SK-N-SH (cell line): ENCODE data around the gene PSMB5. TPM values are rescaled to one million over a fixed set of nuclear protein-coding genes. Genes with fewer than 3 reads are reported as not detected.

ENCODE experiments used
- CTCF ChIA-PET: fragments of 300-600, 350-600 bp; formaldehyde crosslinking; extraction: SDS; loops from one replicate; lab custom pipeline; 2021; lab: Yijun Ruan, JAX
- POLR2A ChIA-PET: fragments of 350-600 bp; sonication (Branson Sonifier 250); formaldehyde crosslinking; extraction: SDS; loops from one replicate; lab custom pipeline; 2020; ENCODE audit warnings: antibody characterized with exemption, inconsistent platforms; lab: Yijun Ruan, JAX
- DNase-seq: peaks from one replicate; pipeline ENCODE4 v3.0.0; 2012
- H2AFZ ChIP-seq: fragments of 200-600 bp; sonication (generic); 2 replicates; pipeline ENCODE4 v1.8.1; 2016; ENCODE audit warnings: antibody characterized with exemption, mild to moderate bottlenecking, low read depth
- H3F3A ChIP-seq: fragments of 200-600 bp; sonication (generic); replicated peaks from 2 replicates; pipeline ENCODE3; 2016; ENCODE audit warnings: antibody characterized with exemption, mild to moderate bottlenecking; ENCODE audit not compliant: insufficient read depth
- H3K27ac ChIP-seq, 2 experiments: fragments of 200-500 bp in 1 of 2; fragments of 200-600 bp in 1 of 2; sonication (Bioruptor generic) in 1 of 2; sonication (generic), shearing (Covaris generic) in 1 of 2; 2 replicates each; pipeline versions ENCODE4 v1.5.1 to v1.6.1; 2014 to 2016; ENCODE audit warnings: low read depth in 2 of 2, inconsistent platforms in 1 of 2, low read length in 1 of 2, mild to moderate bottlenecking in 1 of 2, mixed read lengths in 1 of 2
- H3K27me3 ChIP-seq: fragments of 200-600 bp; sonication (generic), shearing (Covaris generic); 2 replicates; pipeline ENCODE4 v1.6.1; 2016; ENCODE audit warnings: mixed run types; ENCODE audit not compliant: insufficient read depth
- H3K36me3 ChIP-seq, 2 experiments: fragments of 200-500 bp in 1 of 2; fragments of 200-600 bp in 1 of 2; sonication (Bioruptor generic) in 1 of 2; sonication (generic) in 1 of 2; replicated peaks in 1 of 2; 2 replicates each; pipeline versions ENCODE3 to v1.5.1; 2014 to 2016; ENCODE audit warnings: low read length in 1 of 2, mild to moderate bottlenecking in 1 of 2; ENCODE audit not compliant: insufficient read depth in 2 of 2, control insufficient read depth in 1 of 2
- H3K4me1 ChIP-seq, 2 experiments: fragments of 200-500 bp in 1 of 2; fragments of 200-600 bp in 1 of 2; sonication (Bioruptor generic) in 1 of 2; sonication (generic), shearing (Covaris generic) in 1 of 2; 2 replicates each; pipeline versions ENCODE4 v1.5.1 to v1.6.1; 2014 to 2016; ENCODE audit warnings: low read depth in 1 of 2, low read length in 1 of 2, mixed run types in 1 of 2; ENCODE audit not compliant: insufficient read depth in 2 of 2, control insufficient read depth in 1 of 2
- H3K4me2 ChIP-seq: fragments of 200-600 bp; sonication (generic), shearing (Covaris generic); 2 replicates; pipeline ENCODE4 v1.6.1; 2017; ENCODE audit warnings: mixed run types
- H3K4me3 ChIP-seq, 2 experiments: fragments of 200-500 bp in 1 of 2; fragments of 200-600 bp in 1 of 2; sonication (Bioruptor generic) in 1 of 2; sonication (generic), shearing (Covaris generic) in 1 of 2; 2 replicates each; pipeline versions ENCODE4 v1.5.1 to v1.8.1; 2014 to 2016; ENCODE audit warnings: low read depth in 2 of 2, inconsistent platforms in 1 of 2, low read length in 1 of 2, mild to moderate bottlenecking in 1 of 2, mixed read lengths in 1 of 2, moderate library complexity in 1 of 2
- H3K79me2 ChIP-seq: fragments of 200-600 bp; sonication (generic); 2 replicates; pipeline ENCODE4 v1.8.1; 2017; ENCODE audit warnings: mild to moderate bottlenecking; ENCODE audit not compliant: insufficient read depth
- H3K9ac ChIP-seq: fragments of 200-600 bp; sonication (generic); 2 replicates; pipeline ENCODE4 v1.6.1; 2017; ENCODE audit warnings: mixed run types
- H3K9me2 ChIP-seq: fragments of 200-600 bp; sonication (generic); 2 replicates; pipeline ENCODE4 v1.6.1; 2017; ENCODE audit warnings: mixed run types
- H3K9me3 ChIP-seq: fragments of 200-600 bp; sonication (generic); 2 replicates; pipeline ENCODE4 v1.6.1; 2017; ENCODE audit warnings: mixed run types, mild to moderate bottlenecking, moderate library complexity
- H4K20me1 ChIP-seq: fragments of 200-600 bp; sonication (generic); 2 replicates; pipeline ENCODE4 v1.6.1; 2017; ENCODE audit warnings: mild to moderate bottlenecking, mixed run types; ENCODE audit not compliant: insufficient read depth
- CHD2 ChIP-seq: fragments of 150-350 bp; IDR thresholded peaks from 2 replicates; pipeline ENCODE4 v1.6.1; 2018; ENCODE audit warnings: low read length; ENCODE audit not compliant: partially characterized antibody
- CTCF ChIP-seq: fragments of 200-600 bp; sonication (generic); IDR thresholded peaks from 2 replicates; pipeline ENCODE4 v1.6.1; 2017; ENCODE audit warnings: antibody characterized with exemption, mild to moderate bottlenecking, moderate library complexity
- FOSL2 ChIP-seq: IDR thresholded peaks from 2 replicates; pipeline ENCODE4 v1.4.0; 2012; ENCODE audit warnings: low read depth, mild to moderate bottlenecking, moderate library complexity, borderline replicate concordance
- FOXJ3 ChIP-seq: sonication (generic); formaldehyde crosslinking; IDR thresholded peaks from 2 replicates; pipeline ENCODE4 v1.5.1; 2020; ENCODE audit warnings: mild to moderate bottlenecking, missing genetic modification reagents
- MEF2A ChIP-seq: IDR thresholded peaks from 2 replicates; pipeline ENCODE4 v1.4.0; 2012; ENCODE audit warnings: low read depth, borderline replicate concordance
- MXI1 ChIP-seq: IDR thresholded peaks from 2 replicates; pipeline ENCODE4 v1.6.1; 2012; ENCODE audit warnings: mild to moderate bottlenecking, low read depth, low read length, improper control_type of control experiment
- NRF1 ChIP-seq: IDR thresholded peaks from 2 replicates; pipeline ENCODE4 v1.6.1; 2012; ENCODE audit warnings: low read depth, mild to moderate bottlenecking, low read length
- PBX3 ChIP-seq: IDR thresholded peaks from 2 replicates; pipeline ENCODE4; 2012
- POLR2AphosphoS5 ChIP-seq: IDR thresholded peaks from 2 replicates; pipeline ENCODE4 v1.6.1; 2012; ENCODE audit warnings: low read depth, low read length
- RAD21 ChIP-seq: IDR thresholded peaks from 2 replicates; pipeline ENCODE4 v1.6.1; 2012; ENCODE audit warnings: mild to moderate bottlenecking, low read length
- RXRA ChIP-seq: IDR thresholded peaks from 2 replicates; pipeline ENCODE4 v1.4.0; 2012; ENCODE audit warnings: low read depth, mild to moderate bottlenecking, borderline replicate concordance
- SIN3A ChIP-seq: IDR thresholded peaks from 2 replicates; pipeline ENCODE4 v1.6.1; 2012; ENCODE audit warnings: low read depth, mild to moderate bottlenecking, low read length, moderate library complexity, borderline replicate concordance
- TAF1 ChIP-seq: IDR thresholded peaks from 2 replicates; pipeline ENCODE4 v1.6.1; 2012; ENCODE audit warnings: low read depth, mild to moderate bottlenecking, low read length, moderate library complexity, borderline replicate concordance
- USF1 ChIP-seq: IDR thresholded peaks from 2 replicates; pipeline ENCODE4 v1.4.0; 2012; ENCODE audit warnings: low read depth, borderline replicate concordance
- YY1 ChIP-seq: IDR thresholded peaks from 2 replicates; pipeline ENCODE4 v1.4.0; 2012; ENCODE audit warnings: low read depth, mild to moderate bottlenecking
- ZBTB33 ChIP-seq: IDR thresholded peaks from 2 replicates; pipeline ENCODE4 v1.4.0; 2012; ENCODE audit warnings: low read depth, borderline replicate concordance
- WGBS: methylation state at CpG from one replicate; pipeline ENCODE4 v1.1.6; 2017; ENCODE audit warnings: low lambda C conversion rate; 5-methylcytosine and 5-hydroxymethylcytosine counted together
- polyA plus RNA-seq, 3 experiments: library from polyadenylated mRNA; depleted of rRNA; stranded (reverse); fragments of >200 nt; gene quantifications; 2 replicates each; pipeline ENCODE4 v1.2.3, GENCODE V29; 2012

The PSMB5 gene
- polyA plus RNA-seq, 1 of the 3 experiments (the other 2 are of a cell fraction), result 337 TPM

- Histone ChIP-seq H2AFZ (0 out of 2 replicates have a peak overlapping the region, but pooled peaks have one; percentile 2), H3K27me3 (no peaks in the 10 kb centered on the region), H4K20me1 (no peaks in the 10 kb centered on the region), H3K4me1 (peaks cover 18 to 22% of the 10 kb centered on the region in 2 experiments), H3F3A (peaks cover 34% of the 10 kb centered on the region), H3K9ac (no peak overlapping the region), H3K9me3 (no peaks in the 10 kb centered on the region), H3K9me2 (no peaks in the 10 kb centered on the region), H3K79me2 (0 out of 2 replicates have a peak, but pooled peaks cover 3% of the 10 kb centered on the region), H3K4me2 (0 out of 2 replicates have a peak overlapping the region, but pooled peaks have one; percentile 65), H3K4me3 (no peak overlapping the region), H3K36me3 (no peaks in the 10 kb centered on the region), H3K27ac (peak overlapping the region in 1 of 2 experiments; percentile 7; a peak in 1 of 4 replicates)
- TF ChIP-seq RAD21, result no peak
- TF ChIP-seq CHD2, result no peak
- TF ChIP-seq FOXJ3 (CRISPR knock-in tag), result no peak
- no peak for TF ChIP-seq USF1
- no peak for TF ChIP-seq MEF2A
- ChIA-PET POLR2A (no interaction called here), CTCF (interaction anchor here (1.0 to 4.1 kb wide), 8 partner anchors 13 to 79 kb away, joined by 3 to 61 read pairs (median 11); partner anchors contain the start of gene CDH24)
- DNase-seq, result no peak
- 77% methylated on average over 3 of the region's 3 CpGs for WGBS
These were observed 25.9 kb downstream of the PSMB5 start for GRCh38 chr14:23008831-23009230.

- H3K27me3 ChIP-seq, result no peaks in the 10 kb centered on the region
- TF ChIP-seq RAD21 (no peak), NRF1 (peak; percentile 64), RXRA (no peak), POLR2AphosphoS5 (peak; percentile 85), CHD2 (peak; percentile 74), PBX3 (peak; percentile 98), MXI1 (peak; percentile 77; the same call in 1 of the 2 replicates), USF1 (no peak), ZBTB33 (0 out of 2 replicates have a peak, but pooled peaks have one; percentile 31), SIN3A (no peak), CTCF (peak; percentile 32), FOSL2 (peak; percentile 18; the same call in 1 of the 2 replicates), YY1 (peak; percentile 84; the same call in 1 of the 2 replicates), TAF1 (peak; percentile 36; the same call in 1 of the 2 replicates)
These were observed 27.9 kb downstream of the PSMB5 start for GRCh38 chr14:23006544-23007419.

More at GRCh38 chr14:23006544-23007419, 27.9 kb downstream of the PSMB5 start:
- Histone ChIP-seq H4K20me1 (no peaks in the 10 kb centered on the region), H3K79me2 (0 out of 2 replicates have a peak, but pooled peaks cover 3% of the 10 kb centered on the region), H3F3A (peaks cover 31% of the 10 kb centered on the region), H3K4me3 (peak overlapping the region; percentile 67 to 68), H3K27ac (peak overlapping the region; percentile 81 to 98), H2AFZ (peak overlapping the region; percentile 99), H3K36me3 (no peaks in the 10 kb centered on the region), H3K9me3 (no peaks in the 10 kb centered on the region), H3K9ac (peak overlapping the region; percentile 74), H3K9me2 (no peaks in the 10 kb centered on the region), H3K4me1 (peaks cover 10 to 18% of the 10 kb centered on the region in 2 experiments), H3K4me2 (peak overlapping the region; percentile 89)
- WGBS, result under 1% methylated on average over 26 of the region's 62 CpGs
- ChIA-PET POLR2A (interaction anchor here (0.7 to 2.6 kb wide), 22 partner anchors 9 to 1235 kb away, joined by 3 to 33 read pairs (median 4); partner anchors contain the start of genes ABHD4, ACIN1, CDH24 and HAUS4), CTCF (interaction anchor here (0.6 to 4.1 kb wide), 25 partner anchors 9 to 134 kb away, joined by 3 to 61 read pairs (median 5); partner anchors contain the start of genes AJUBA, CDH24, PRMT5 and PSMB5)
- peak; percentile 97 for DNase-seq
